IPS-11a (cell line): ENCODE data around the gene PDLIM7.

Experiments
- H3K4me3 ChIP-seq: one replicate; pipeline ENCODE4 v1.5.1; 2013; ENCODE audit warnings: low read depth, low read length, control low read depth

PDLIM7 gene

DNA sequence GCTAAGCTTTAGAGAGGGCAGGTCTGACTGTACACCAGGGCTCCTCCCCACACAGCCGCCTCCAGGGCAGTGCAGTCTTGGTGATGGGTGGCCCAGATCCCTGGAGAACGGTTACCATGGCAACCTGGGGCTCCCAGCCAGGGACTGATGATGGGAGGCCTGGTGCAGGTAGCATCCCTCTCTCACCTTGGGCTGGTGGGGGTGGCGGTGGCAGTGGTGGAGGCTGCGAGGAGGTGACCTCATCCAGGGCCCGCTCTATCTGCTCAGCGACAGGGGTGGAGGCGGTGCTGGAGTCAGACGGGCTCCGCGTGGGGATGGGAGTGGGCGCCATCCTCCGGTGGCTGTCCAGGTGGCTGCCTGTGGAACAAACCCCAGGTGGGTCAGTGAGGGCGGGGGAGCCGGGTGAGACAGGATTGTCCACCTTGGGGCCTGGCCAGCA, 38.5 kb downstream of the PDLIM7 start:
- H3K4me3 ChIP-seq, result no peak overlapping the region

DNA sequence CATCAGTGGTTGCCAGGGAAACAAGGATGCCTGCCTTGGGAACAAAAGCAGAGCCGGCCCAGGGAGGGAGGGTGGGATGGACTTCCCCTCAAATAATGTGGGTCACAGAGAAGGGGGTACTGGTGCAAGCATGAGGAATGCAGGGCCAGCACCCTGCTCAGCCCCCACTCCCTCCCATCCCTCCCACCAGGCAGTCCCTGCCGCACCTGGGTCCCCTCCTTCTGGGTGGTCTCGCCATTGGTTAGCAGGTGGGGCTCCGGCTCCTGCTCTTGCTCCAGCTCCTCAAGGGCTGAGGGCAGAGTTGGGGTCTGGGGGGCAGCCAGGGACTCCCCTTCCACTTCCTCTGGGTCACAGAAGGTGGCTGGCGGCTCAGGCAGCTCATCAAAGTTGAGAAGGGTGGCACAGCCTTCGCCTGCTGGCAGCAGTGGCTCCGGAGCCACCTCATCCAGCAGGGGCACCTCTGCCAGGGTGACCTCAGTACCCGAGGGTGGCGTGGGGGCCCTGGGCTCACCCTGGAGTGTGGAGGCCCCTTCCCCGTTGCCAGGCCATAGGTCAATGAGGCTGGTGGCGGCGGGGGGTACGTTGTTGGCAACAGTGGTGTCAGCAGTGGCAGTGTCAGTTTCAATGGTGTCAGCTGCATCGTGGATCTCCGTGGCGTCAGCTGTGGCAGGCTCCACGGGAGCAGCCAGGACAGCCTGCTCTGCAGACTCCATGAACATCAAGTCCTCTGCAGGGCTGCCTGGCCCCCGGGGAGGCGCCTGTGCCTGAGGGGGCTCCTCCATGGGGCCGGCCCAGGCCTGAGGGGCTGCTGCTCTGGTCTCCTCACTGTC, 39.3 kb downstream of the PDLIM7 start:
- no peak overlapping the region for H3K4me3 ChIP-seq

DNA sequence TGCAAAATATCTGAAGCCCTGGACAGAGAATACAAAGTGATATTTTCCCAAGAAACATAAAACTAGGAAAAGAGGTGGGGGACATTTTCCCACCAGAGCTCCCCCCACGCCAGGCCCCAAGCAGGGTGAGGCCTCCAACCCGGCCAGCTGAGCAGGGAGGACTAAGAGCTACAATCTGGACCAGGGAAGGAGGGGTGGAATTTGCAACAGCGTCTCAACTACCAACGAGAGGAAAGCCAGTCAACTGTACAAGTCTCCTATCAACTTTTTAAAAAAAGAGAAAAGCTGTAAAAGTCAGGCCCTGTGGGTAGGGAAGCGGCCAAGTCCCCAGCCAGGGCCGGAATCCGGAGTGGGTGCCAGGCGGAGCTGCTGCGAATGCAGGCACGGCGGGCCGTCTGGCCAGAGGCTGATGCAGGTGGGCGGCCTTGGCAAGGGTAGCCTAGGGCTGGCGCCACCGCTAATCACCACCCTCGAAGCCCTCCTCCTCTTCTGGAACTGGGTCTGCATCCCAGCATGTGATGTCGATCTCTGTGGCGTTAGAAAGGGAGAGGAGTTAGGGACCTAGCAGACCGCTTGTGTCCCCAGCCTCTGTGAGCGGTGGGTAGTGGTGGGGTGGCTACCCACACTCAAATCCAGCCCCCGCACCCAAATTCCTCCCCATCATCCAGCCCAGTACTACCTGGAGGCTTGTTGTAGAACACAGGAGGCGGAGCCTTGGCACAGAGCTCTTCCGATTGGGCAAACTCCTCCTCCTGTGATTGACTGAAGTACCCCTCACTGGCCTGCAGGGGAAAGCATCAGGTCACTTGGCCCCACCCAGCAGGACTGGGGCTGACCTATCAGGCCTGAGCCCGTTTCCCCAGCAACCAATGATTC, 40.2 kb downstream of the PDLIM7 start:
- no peak overlapping the region for H3K4me3 ChIP-seq

DNA sequence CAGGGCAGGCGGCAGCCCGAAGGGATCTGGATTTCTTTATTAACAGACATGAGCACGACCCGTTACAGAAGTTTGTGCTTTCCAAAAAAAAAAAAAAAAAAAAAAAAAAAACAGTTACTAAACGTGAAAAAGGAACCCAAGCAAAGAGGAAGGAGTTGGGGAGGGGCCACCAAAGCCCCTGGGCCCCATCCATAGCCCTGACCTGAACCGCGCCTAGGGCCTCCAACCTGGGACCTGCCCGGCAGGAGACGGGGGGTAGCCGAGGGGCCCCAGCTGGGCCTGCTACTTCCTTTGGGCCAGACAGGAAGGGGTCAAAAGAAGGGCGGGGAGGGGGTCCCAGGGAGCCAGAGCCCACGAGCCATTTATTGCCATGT, 40.8 kb downstream of the PDLIM7 start:
- no peak overlapping the region for H3K4me3 ChIP-seq

DNA sequence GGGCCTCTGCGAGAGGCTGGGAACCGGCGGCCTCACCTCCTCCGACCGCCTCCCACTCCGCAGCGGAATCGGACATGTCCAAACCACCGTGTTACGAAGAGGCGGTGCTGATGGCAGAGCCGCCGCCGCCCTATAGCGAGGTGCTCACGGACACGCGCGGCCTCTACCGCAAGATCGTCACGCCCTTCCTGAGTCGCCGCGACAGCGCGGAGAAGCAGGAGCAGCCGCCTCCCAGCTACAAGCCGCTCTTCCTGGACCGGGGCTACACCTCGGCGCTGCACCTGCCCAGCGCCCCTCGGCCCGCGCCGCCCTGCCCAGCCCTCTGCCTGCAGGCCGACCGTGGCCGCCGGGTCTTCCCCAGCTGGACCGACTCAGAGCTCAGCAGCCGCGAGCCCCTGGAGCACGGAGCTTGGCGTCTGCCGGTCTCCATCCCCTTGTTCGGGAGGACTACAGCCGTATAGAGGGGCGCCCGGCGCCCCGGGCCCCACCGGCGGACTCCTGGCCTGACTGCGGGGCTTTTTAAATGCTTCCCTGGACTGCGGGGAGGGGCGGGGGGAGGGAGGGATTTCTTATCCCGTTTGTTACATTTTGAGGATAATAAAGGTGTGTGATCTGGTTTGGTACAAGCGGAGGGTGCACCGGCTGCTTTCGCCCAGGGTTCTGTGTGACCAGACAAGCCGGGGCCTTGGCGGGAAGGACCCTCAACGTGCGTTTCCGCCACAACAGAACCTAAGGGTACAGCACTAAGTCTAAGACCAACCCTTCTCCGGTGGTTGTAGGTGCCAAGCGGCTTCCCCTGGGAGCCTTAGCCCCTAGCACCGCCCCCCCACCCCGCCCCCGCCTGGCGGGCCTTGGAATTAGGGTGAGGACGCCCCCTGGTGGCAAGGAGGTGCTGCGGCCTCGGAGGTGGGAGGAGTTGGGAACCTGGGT, 41.5 kb downstream of the PDLIM7 start:
- peak overlapping the region; percentile 67 for H3K4me3 ChIP-seq

DNA sequence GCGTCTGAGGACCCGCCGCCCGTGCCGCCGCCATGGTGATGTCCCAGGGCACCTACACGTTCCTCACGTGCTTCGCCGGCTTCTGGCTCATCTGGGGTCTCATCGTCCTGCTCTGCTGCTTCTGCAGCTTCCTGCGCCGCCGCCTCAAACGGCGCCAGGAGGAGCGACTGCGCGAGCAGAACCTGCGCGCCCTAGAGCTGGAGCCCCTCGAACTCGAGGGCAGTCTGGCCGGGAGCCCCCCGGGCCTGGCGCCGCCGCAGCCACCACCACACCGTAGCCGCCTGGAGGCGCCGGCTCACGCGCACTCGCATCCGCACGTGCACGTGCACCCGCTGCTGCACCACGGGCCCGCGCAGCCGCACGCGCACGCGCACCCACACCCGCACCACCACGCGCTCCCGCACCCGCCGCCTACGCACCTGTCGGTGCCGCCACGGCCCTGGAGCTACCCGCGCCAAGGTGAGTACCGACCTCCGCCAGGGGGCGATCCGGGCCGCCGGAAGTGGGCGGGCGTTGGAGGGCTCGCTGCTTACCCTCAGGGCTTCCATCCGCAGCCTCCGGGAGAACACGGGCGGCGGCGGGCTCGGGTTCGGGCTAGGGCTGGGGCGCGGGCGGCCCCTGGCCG, 42.3 kb downstream of the PDLIM7 start:
- H3K4me3 ChIP-seq, result peak overlapping the region; percentile 67

DNA sequence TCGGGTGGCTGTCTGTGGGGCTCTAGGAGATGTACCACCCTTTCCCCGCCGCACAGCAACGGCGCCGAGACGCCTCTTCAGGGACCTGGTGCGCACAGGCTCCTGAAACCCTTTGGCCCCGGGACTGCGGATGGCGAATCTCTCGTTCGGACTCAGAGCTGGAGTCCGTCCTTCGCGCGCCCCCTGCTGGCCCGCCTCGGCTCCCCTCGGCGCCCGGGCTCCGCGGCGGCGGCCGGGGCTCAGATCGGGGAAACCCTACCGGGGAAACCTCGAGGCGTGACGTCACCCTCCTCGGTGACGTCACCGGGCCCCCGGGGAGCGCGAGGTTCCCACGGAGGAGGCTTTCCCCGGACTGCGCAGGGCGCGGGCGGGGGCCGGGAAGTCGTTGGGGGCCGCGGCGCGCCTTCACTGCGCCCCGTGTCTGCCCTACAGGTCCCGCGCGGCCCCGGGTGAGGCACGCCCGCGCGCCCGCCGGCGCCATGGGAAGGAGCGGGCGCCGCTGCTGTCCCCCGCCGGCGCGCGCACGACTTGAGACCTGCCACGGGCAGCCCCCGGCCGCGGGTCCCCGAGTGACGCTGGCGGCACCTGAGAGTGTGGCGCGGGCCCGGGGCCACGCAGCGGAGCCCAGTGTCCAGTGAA, 42.9 kb downstream of the PDLIM7 start:
- peak overlapping the region; percentile 67 for H3K4me3 ChIP-seq

DNA sequence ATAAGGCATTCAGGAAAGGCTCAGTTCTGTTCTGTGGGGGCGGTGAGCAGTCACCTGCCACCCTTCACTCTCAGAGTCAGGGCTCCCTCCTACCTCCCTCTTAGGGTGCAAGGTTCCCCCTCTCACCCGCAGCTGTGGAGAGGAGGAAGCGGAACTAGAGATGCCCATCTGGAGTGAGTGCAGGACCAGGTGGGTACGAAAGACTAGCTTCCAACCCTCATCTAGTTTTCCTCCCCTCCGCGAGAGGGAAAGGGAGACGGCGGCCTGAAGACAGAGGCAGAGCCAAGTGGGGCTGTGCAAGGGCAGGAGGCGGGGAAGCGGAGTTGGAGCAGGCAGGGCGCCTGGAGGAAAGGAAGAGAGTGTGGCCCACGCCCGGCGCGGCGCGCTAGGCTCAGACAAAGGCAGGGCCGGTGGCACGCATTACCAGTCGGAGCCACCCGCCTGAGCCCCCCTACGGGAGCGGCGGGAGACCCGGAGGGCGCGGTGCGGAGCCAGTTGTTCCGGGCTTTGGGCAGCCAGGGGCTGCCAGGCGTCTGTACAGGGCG, 43.5 kb downstream of the PDLIM7 start:
- H3K4me3 ChIP-seq, result peak overlapping the region; percentile 67

DNA sequence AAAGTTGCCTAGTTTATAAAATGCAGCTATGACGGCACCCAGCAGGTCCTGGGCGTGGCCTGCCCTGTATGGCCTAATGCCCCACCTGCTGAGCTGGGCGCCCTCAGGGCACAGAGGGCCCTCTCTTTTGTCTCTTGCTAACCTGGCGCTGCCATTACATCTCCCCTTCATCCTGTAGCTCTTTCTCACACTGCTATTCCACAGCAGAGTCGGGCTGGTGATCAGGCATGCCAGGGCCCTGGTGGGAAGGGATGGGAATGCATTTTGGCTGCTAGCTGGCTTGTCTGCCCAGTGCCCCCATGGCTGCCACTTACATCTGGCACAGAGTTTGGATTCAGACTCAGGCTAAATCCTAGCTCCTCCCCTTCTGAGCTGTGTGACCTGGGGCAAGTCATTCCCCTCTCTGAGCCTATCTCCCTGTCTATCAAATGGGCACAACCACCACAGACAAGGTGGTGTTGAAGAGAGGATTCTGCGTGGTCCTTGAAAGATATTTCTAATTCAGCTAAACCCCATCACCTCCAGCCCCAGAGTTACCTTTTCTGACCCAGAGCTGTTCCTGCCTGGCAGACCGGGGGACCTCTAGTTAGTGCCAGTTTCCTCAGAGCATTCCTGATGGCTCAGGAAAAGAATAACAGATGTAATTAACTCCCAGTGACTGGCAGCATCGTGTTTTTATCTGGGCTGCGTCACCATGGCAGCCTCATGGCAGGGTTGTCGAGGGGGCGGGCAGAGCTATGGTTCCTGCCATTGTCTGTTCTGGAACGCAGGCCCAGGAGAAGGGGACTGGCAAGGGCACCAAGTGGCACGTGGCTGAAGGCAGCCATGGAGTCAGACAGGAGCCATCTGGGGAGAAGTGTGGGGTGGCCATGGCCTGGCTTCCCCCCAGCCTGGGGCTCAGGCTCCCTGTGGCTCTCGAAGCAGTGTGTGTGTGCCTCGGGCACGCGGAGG, 44.4 kb downstream of the PDLIM7 start:
- no peak overlapping the region for H3K4me3 ChIP-seq

DNA sequence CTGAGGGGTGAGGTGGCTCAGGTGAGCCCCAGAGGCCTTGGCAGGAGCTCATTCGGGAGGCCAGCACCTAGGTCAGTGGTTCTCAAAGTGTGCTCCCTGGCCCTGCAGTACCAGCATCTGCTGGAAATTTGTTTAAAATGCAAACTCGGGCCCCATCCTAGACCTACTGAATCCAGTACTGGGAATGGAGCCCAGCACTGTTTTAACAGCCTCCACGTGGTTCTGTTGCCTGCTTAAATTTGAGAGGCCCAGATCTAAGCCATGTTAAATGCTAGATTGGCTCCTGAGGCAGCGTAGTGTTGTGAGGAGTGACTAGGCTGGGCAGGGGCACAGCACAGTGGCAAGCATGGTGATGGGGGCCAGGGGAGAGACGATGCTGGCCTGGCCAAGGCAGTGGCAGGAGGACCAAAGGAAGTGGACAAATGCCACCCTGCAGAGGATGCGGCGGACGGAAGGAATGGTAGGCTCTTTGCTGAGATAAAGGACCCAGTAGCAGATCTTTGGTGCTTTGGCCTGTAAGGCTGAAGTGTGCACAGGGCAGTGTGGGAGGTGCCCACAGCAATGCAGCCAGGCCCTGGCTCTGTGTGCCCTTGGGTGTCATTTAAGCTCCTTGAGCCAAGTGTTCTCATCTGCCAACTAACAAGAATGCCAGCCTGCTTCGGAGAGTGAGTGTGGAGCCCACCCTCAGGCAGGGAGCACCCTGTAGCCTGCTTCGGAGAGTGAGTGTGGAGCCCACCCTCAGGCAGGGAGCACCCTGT, 46.6 kb downstream of the PDLIM7 start:
- no peak overlapping the region for H3K4me3 ChIP-seq

DNA sequence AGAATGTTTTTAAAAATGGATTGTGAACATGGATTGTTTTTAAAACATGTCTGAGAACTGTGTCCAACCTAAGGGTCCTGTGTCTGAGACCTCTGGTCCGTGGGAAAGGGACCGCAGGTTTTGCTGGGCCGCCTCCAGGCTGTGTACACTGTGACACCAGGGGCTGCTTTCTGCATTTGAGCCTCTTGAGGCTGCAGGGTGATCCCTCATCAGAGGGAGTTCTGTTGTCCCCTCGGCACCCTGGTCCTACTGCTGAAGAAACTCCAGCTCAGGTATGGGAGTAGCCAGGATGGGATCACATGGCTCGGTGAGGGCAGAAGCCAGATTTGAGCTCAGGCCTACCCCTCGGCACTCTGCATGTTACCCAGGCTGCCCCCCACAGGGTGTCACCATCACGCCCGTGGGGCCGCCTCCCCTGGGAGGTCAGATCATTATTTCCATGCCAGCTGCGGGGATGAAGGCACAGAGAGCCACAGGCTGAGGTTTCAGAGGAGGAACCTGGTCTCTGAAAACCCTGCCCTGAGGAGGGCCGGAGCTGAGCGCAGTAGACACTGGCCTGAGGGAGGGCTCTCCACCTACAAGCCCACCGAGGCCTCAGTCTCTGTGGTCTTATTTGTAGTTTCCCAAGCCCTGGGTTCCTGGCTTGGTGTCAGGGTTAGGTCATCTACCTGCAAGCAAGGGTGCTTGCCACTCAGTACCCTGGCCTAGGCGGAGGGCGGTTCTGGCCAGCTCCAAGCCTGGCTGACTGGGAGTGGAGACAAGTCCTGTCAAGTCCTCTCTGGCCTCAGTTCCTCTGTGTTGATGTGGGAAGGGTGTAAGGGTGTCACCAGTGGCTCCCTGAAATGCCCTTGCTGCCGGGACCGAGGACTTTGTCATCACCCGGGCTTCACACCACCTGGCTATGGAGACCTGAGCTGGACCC, 48.0 kb downstream of the PDLIM7 start:
- H3K4me3 ChIP-seq, result no peak overlapping the region

DNA sequence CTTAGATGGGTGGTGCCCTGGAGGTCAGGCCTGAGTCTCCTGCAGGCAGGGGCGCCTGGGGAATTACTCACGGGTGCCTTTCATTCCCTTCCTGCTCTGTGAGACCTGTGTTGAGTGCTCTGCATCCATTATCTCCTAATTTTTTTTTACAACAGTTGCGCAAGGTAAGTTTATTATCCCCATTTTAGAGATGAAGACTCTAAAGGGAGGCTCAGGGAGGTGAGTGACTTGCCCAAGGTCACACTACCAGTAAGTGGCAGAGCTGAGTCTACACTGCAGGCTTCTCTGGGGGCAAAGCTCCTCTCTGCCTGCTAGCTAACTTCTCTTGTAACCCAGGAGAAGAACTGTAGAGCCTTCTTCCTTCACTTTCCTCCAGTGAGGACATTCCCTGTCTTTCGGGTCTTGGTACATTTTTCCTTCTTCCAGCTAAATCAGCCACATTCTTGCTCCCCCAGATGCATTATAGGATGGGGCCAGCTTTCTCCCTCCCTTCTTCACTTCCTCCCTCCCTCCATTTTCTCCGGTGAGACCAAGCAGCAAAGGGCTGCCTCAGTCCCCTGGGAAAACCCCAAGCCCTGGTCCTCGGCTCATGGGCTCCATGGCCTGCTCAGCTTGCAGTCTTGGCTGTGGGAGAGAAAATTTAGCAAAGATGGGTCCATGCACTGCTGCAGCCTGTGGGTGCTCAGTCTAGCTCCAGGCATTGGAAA, 49.0 kb downstream of the PDLIM7 start:
- H3K4me3 ChIP-seq, result no peak overlapping the region

DNA sequence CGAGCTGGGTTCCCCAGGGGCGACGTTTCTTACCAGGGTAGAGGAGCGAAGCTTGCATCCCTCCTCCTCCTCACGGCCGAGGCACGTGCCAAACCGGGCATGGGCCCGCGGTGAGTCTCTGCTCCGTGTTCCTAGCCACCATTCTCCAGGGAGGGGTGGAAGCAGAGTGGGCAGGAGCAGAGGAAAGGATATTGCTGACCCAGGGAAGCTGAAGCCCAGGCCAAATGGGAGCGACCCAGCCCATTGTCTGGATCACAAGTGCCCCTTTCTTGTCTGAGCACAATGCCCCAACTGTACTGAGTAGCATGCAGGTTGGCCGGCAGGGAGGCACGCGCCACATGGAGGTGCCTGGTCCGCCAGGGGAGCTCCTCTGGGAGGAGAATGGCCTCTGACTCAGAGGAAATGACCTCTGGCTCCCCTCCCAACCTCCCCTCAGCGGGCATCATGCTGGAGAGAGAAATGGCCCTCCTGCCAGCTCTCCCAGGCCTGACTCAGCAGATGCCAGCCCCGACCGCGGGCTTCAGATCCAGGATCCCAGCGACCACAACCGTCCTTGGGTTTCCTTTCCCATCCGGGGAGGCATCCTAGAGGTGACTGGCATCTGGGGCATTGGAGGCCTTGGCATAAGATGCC, 49.7 kb downstream of the PDLIM7 start:
- peak overlapping the region; percentile 2 for H3K4me3 ChIP-seq

DNA sequence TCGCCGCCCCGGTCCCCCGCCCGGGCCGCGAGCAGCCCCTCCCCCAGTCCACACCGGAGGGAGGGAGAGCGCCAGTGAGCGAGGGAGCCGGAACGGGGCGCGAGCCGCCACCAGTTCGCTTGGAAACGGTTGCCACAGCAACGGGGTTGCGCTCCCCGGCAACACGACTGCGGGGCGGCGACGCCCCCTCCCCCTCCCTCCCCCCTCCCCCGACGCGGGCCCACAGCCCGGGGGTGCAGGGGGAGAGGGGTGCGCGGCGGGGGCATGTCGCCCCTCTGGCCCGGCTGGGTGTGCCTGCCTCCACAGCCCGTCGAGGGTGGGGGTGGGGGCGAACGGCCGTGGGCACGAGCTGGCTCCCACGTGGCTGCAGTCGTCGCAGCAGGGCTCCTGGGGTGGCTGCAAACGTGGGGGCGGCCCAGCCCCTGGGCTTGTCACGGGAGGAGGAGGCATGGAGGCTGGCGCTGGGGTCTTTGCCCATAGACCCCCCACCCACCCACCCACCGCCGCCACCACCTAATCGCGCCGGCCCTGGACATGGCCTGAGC, 50.3 kb downstream of the PDLIM7 start:
- peak overlapping the region; percentile 58 for H3K4me3 ChIP-seq
